GM19351 (cell line): ENCODE measurements around the gene GDPD5.

ENCODE experiments used
- ATAC-seq: cut with Tn5 transposase; IDR thresholded peaks from one replicate; pipeline ENCODE4 v1.9.1; 2021; ENCODE audit warnings: mild to moderate bottlenecking, moderate library complexity; ENCODE audit not compliant: unreplicated experiment

The GDPD5 gene

DNA sequence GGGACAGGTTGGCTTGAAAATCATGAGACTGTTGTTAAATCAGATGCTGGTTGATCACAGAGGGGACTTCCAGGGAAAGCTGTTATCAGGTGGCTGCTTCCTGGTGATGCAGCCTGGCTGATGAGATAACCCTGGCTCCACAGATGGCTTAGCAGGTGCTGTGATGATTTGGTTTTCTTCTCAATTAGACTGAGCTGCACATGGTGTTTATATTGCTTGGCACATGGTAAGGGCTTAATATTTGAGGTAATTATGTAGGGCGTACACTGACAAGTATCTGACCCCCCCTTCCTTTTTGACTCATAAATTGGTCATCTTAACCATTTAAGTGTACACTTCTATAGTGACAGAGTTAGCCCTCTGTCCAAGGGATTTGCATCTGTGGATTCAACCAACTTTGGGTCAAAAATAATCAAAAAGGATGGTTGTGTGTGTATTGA, 119.4 kb downstream of the GDPD5 start:
- no peak for ATAC-seq

- ATAC-seq, result no peak
Measured at GRCh38 chr11:75403983-75404658, 121.6 kb downstream of the GDPD5 start.

- ATAC-seq, result no peak
Measured at GRCh38 chr11:75403037-75403436, 122.7 kb downstream of the GDPD5 start.

DNA sequence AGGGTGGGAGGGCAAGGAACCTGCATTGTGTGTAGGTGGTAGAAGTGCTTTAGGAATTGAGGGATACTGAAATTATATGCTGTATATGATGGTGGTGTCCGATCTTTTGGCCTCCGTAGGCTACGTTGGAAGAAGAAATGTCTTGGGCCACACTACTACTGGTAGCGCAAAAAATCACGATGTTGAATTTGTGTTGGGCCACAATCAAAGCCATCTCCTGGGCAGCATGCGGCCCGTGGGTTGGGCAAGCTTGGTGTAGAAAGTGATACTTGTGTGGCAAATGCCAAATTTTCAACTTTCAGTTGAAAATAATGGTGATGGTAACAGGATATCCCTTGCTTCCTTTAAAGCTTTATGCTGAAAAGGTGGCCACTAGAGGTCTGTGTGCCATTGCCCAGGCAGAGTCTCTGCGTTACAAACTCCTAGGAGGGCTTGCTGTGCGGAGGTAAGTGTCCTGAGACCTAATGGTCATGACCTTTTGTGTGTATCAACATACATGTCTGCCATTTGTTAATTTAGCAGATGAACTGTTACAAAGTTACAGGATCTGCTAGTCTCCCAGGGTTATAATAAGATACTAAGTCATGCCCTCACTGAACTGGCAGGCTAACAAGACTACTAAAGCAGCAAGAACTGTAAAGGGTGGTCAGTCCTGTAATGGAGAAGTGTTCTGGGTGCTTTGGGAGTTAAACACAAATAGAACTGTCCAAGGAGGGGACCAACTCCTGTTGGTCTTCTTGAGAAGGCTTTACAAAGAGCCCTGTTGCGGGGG, 123.6 kb downstream of the GDPD5 start:
- no peak for ATAC-seq

GRCh38 chr11:75400146-75400865, 125.4 kb downstream of the GDPD5 start:
- ATAC-seq, result no peak

- peak; percentile 88 for ATAC-seq
Measured at GRCh38 chr11:75399344-75400145, 126.2 kb downstream of the GDPD5 start, which contains the start of gene RPS3. Gene RPS3 (plus strand): TSS chr11:75399518. CDS start chr11:75399548, 30 bp downstream.

DNA sequence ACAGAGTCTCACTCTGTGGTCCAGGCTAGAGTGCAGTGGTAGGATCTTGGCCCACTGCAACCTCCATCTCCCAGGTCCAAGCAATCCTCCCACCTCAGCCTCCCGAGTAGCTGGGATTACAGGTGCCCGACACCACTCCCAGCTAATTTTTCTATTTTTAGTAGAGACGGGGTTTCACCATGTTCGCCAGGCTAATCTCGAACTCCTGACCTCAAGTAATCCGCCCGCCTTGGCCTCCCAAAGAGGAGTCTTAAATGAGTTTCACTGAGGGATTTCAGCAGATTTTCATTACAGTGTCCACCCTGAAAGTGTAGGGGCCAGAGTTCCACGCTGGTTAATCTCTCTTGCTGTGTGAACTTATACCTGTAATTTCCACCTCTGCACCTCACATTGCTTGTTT, 126.8 kb downstream of the GDPD5 start:
- ATAC-seq, result no peak

DNA sequence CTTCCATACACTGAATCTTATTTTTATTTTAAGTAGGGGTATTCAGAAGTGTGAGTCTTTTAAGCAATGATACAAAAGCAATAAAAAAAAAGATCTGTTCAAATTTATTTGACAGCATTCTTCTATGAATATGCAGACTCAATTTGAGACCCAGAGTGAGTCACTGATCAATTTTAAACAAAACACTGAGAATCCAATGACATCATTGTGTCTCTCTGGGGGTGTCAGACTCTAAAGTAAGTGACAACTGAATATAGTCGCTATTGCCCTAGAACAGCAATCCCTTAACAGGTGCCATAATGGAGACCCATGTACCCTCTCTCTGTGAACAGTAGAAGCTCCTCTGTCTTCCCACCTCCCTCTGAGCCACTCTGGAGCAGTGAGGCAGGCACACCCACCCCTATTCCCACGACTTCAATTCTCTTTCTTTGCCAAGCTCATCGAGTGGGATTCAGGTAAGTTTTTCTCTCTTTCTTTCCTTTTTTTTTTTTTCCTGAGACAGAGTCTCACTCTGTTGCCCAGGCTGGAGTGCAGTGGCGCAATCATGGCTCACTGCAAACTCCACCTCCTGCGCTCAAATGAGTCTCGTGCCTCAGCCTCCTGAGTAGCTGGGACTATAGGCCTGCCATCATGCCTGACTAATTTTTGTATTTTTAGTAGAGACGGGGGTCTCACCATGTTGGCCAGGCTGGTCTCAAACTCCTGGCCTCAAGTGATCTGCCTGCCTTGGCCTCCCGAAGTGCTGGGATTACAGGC, 131.5 kb downstream of the GDPD5 start:
- ATAC-seq, result no peak

- no peak for ATAC-seq
Measured at GRCh38 chr11:75389925-75390324, 135.8 kb downstream of the GDPD5 start.

GRCh38 chr11:75389276-75389605, 136.5 kb downstream of the GDPD5 start:
- ATAC-seq, result no peak

GRCh38 chr11:75388386-75389275, 137.1 kb downstream of the GDPD5 start:
- ATAC-seq, result no peak

DNA sequence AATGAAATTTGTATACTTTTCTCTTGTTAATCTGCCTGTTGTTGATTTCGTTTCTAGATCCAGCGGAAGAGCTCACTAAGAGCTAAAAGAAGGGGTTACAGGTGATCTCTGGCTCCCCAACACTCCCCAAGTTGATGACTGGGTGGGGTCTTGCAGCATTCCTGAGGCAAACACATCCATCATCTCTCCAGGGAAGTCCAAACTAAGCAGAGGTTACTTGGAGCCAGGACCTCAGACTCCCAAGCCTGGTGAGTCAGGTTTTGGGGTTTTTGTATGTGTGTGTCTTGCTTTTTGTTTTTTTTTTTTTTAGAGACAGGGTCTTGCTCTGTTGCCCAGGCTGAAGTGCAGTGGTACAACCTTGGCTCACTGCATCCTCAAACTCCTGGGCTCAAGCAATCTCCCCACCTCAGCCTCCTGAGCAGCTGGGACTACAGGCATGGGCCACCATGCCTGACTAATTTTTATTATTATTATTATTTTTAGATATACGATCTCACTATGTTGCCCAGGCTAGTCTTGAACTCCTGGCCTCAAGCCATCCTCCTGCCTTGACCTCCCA, 137.9 kb downstream of the GDPD5 start:
- no peak for ATAC-seq

DNA sequence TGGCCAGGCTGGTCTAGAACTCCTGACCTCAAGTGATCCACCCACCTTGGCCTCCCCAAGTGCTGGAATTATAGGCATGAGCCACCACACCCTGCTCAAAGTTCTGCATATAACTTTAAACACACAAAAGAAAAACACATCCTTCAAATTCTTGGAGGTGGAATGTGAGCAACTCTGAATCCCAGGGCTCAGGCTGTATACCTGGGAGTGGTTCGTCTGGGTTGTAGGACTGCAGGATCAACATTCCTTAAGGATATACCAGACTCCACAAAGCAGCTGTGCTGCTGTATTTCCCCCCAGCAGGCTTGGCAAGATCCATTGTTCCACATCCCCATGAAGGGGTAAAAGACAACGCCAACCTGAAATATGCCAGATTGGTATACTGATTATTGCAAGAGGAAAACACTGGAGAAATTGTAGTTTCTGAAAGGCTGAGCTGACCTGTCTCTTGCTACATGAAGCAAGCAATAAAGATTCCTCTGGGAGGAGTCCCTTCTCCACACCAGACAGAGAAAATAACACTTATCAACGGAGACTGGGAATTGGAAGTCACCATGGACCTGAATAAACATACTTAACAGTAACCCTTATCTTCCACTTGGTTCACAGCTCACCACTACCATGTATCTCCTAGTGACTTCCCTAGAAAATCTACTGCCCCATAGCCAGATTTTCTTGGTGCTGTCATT, 138.7 kb downstream of the GDPD5 start:
- no peak for ATAC-seq
